ENCODE measurements around the gene CDC40.
"Not testable (repeated sequence)": the region's sequence is repeated elsewhere in the genome, so short reads cannot be mapped to it uniquely, and the experiment has no call there.

The CDC40 gene

GRCh38 chr6:110270165-110270564 is 89.9 kb downstream of the CDC40 start:
- Histone ChIP-seq H3K4me1 (ENCODE audit: control insufficient read depth, insufficient read depth, low read length) (peaks cover 14% of the 10 kb centered on the region), H3K27me3 (ENCODE audit: control insufficient read depth, insufficient read depth, low read length) (no peaks in the 10 kb centered on the region), H3K27ac (ENCODE audit: low read depth, low read length) (peak overlapping the region; percentile 86), H3K4me3 (ENCODE audit: low read depth, low read length) (peak overlapping the region; percentile 22), H3K9ac (ENCODE audit: low read length) (peak overlapping the region; percentile 24), H3K36me3 (ENCODE audit: control insufficient read depth, insufficient read depth, low read length) (no peaks in the 10 kb centered on the region), H3K9me3 (ENCODE audit: control insufficient read depth, insufficient read depth, low read depth, low read length) (no peaks in the 10 kb centered on the region; the same call in 1 of the 2 replicates)

DNA sequence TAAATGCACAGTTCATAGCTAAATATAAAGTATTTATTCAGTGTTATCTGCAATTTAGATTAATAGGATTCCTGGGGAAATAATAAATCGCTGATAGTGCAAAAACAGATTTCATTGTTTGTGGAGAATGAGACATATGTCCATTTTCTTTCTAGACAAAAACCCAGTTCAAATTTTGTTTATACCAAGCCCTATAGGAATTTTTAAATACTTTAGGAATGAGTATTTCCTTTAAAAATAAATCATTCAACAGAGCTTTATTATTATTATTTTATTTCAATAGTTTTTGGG is 91.5 kb downstream of the CDC40 start:
- H3K4me1 ChIP-seq (ENCODE audit: control insufficient read depth, insufficient read depth, low read length), result peaks cover 14% of the 10 kb centered on the region
- H3K4me3 ChIP-seq (ENCODE audit: low read depth, low read length), result no peak overlapping the region

GRCh38 chr6:110272781-110273180 is 92.6 kb downstream of the CDC40 start:
- H3K9ac ChIP-seq (ENCODE audit: low read length); H3K36me3 ChIP-seq (ENCODE audit: control insufficient read depth, insufficient read depth, low read length); H3K9me3 ChIP-seq (ENCODE audit: control insufficient read depth, insufficient read depth, low read depth, low read length); H3K27ac ChIP-seq (ENCODE audit: low read depth, low read length); H3K27me3 ChIP-seq (ENCODE audit: control insufficient read depth, insufficient read depth, low read length); H3K4me3 ChIP-seq (ENCODE audit: low read depth, low read length): not testable (repeated sequence)
- peaks cover 14% of the 10 kb centered on the region for H3K4me1 ChIP-seq (ENCODE audit: control insufficient read depth, insufficient read depth, low read length)

More for the DNA sequence above, 91.5 kb downstream of the CDC40 start:
- H3K9ac ChIP-seq (ENCODE audit: low read length), result no peak overlapping the region
- no peaks in the 10 kb centered on the region for H3K27me3 ChIP-seq (ENCODE audit: control insufficient read depth, insufficient read depth, low read length)
- no peaks in the 10 kb centered on the region for H3K36me3 ChIP-seq (ENCODE audit: control insufficient read depth, insufficient read depth, low read length)
- H3K27ac ChIP-seq (ENCODE audit: low read depth, low read length), result no peak overlapping the region
- H3K9me3 ChIP-seq (ENCODE audit: control insufficient read depth, insufficient read depth, low read depth, low read length), result no peaks in the 10 kb centered on the region; the same call in 1 of the 2 replicates

DNA sequence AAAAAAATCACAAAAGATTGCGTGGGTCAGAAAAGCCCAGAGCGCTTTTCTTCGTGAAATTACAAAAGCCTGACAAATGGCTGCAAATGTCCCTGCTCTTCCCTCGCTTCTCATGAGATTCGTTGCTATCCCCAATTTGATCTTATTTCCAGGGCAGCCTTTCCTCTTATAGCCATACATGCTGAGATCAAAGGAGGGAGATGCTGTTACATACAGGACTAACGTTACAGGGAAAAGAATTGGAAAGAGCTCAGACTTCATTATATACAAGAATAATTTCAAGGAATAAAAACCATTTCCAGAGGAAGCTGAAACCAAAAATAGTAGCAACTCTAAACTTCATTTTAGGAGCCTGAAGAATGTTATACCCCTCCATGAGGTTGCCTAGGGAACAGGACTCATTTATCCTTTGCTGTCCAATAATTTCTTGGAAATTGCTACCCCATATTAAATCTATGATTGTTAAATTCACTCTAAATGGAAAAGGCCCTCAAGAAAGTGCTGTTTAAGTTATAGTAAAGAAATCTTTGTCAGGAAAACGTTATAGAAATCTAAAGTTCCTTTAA is 97.0 kb downstream of the CDC40 start:
- Histone ChIP-seq H3K4me3 (ENCODE audit: low read depth, low read length) (no peak overlapping the region), H3K9me3 (ENCODE audit: control insufficient read depth, insufficient read depth, low read depth, low read length) (peaks cover 7% of the 10 kb centered on the region), H3K4me1 (ENCODE audit: control insufficient read depth, insufficient read depth, low read length) (no peaks in the 10 kb centered on the region), H3K36me3 (ENCODE audit: control insufficient read depth, insufficient read depth, low read length) (no peaks in the 10 kb centered on the region), H3K9ac (ENCODE audit: low read length) (no peak overlapping the region), H3K27me3 (ENCODE audit: control insufficient read depth, insufficient read depth, low read length) (no peaks in the 10 kb centered on the region), H3K27ac (ENCODE audit: low read depth, low read length) (no peak overlapping the region)
